Measurements from ENCODE around the gene PI16.

PI16 gene

DNA sequence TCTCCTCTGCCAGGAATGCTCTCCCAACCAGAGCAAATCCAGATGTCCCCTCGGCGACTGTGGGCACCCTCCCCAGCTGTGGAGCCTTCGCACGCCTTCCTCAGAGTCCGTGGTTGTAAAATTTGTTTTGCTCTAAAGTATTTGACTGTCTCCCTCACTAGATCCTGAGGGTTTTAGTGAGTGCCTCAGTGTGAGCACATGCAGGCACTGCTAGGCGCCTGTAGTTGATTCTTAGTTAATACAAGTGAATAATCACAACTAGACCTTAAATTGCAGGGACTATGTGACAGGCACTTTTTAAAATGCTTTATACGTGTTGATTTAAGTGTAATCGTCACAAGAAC, 32.1 kb downstream of the PI16 start:
- TF ChIP-seq SIN3A (IDR thresholded peaks at IDR 0.05; ENCODE audit: borderline replicate concordance, insufficient read depth, low read length) (no peak), FOXP2 (optimal IDR thresholded peaks at IDR 0.05; ENCODE audit: borderline replicate concordance, extremely low read depth, extremely low read length, insufficient read depth) (no peak), POLR2AphosphoS5 (IDR thresholded peaks at IDR 0.05; ENCODE audit: low read depth, low read length) (no peak), TAF1 (IDR thresholded peaks at IDR 0.05; ENCODE audit: borderline replicate concordance, insufficient read depth, low read length) (no peak)
- TF ChIP-seq, protein P1, sequence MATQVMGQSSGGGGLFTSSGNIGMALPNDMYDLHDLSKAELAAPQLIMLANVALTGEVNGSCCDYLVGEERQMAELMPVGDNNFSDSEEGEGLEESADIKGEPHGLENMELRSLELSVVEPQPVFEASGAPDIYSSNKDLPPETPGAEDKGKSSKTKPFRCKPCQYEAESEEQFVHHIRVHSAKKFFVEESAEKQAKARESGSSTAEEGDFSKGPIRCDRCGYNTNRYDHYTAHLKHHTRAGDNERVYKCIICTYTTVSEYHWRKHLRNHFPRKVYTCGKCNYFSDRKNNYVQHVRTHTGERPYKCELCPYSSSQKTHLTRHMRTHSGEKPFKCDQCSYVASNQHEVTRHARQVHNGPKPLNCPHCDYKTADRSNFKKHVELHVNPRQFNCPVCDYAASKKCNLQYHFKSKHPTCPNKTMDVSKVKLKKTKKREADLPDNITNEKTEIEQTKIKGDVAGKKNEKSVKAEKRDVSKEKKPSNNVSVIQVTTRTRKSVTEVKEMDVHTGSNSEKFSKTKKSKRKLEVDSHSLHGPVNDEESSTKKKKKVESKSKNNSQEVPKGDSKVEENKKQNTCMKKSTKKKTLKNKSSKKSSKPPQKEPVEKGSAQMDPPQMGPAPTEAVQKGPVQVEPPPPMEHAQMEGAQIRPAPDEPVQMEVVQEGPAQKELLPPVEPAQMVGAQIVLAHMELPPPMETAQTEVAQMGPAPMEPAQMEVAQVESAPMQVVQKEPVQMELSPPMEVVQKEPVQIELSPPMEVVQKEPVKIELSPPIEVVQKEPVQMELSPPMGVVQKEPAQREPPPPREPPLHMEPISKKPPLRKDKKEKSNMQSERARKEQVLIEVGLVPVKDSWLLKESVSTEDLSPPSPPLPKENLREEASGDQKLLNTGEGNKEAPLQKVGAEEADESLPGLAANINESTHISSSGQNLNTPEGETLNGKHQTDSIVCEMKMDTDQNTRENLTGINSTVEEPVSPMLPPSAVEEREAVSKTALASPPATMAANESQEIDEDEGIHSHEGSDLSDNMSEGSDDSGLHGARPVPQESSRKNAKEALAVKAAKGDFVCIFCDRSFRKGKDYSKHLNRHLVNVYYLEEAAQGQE (IDR thresholded peaks at IDR 0.05; ENCODE audit: insufficient read depth in 1 of 2, low read depth in 2 of 2, low read length in 2 of 2) = no peak

DNA sequence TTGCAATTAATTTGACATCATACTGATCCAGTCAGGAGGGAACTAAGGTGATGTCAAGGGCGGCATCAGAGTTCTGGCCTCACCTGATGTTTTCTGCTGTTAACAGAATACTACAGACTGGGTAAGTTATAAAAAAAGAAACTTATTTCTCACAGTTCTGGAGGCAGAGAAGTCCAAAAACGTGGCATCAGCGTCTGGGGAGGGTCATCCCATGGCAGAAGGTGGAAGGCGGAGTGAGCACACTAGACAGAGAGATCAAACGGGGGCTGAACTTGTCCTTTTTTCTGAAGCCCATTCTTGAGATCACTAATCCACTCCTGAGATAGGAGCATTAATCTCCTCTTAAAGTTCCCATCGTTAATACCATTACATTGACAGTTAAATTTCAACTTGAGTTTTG, 34.7 kb downstream of the PI16 start:
- TF ChIP-seq FOXP2 (optimal IDR thresholded peaks at IDR 0.05; ENCODE audit: borderline replicate concordance, extremely low read depth, extremely low read length, insufficient read depth) (no peak), SIN3A (IDR thresholded peaks at IDR 0.05; ENCODE audit: borderline replicate concordance, insufficient read depth, low read length) (no peak), POLR2AphosphoS5 (IDR thresholded peaks at IDR 0.05; ENCODE audit: low read depth, low read length) (no peak), TAF1 (IDR thresholded peaks at IDR 0.05; ENCODE audit: borderline replicate concordance, insufficient read depth, low read length) (no peak)
- TF ChIP-seq, protein P1 (IDR thresholded peaks at IDR 0.05; ENCODE audit: insufficient read depth in 1 of 2, low read depth in 2 of 2, low read length in 2 of 2) = no peak

DNA sequence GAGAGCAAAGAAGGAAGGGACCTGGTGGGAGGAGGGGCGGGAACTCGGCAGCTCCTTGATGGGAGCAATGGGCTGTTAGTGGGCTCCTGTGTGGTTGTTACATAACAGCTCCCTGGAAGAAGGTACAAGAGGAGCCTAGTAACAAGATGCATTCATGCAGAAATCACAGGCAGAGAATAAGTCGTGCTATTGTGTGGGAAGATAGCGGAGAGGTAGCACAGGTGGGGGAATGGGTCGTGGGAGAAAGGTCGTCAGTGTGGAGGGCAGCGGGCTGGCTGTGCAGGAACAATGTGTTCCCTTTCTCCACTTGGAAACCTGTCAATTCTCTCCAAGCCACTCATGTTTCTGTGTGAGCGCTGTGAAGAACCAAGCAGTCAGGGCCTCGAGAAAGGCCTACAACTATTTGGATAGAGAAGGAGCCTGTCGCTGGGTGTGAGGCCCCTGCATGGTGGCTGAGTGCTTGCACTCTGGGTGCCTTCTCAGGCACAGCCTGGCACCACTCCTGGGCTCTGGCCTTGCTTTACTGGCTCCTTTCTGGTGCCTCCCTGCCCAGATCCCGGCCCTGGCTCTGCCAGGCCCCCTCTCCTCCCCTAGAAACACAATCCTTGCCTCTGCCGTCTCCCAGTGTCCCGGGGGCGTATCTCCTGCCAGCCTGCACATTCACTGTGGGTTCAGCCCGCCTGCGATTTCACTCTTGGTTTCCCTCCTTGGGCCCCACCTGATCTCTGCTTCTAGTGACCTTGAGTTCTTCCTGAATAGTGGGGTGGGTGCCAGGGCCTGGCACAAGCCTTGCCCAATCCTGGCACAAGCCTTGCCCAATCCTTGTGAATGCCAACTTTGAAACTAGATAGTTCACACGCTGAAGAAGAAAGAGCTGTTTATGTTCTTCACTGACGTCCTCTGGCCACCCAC, 43.5 kb downstream of the PI16 start:
- TF ChIP-seq FOXP2 (optimal IDR thresholded peaks at IDR 0.05; ENCODE audit: borderline replicate concordance, extremely low read depth, extremely low read length, insufficient read depth) = no peak
- no peak for TF ChIP-seq SIN3A (IDR thresholded peaks at IDR 0.05; ENCODE audit: borderline replicate concordance, insufficient read depth, low read length)
- TF ChIP-seq, protein P1 (IDR thresholded peaks at IDR 0.05; ENCODE audit: insufficient read depth in 1 of 2, low read depth in 2 of 2, low read length in 2 of 2) = no peak
- no peak for TF ChIP-seq POLR2AphosphoS5 (IDR thresholded peaks at IDR 0.05; ENCODE audit: low read depth, low read length)
- no peak for TF ChIP-seq TAF1 (IDR thresholded peaks at IDR 0.05; ENCODE audit: borderline replicate concordance, insufficient read depth, low read length)

DNA sequence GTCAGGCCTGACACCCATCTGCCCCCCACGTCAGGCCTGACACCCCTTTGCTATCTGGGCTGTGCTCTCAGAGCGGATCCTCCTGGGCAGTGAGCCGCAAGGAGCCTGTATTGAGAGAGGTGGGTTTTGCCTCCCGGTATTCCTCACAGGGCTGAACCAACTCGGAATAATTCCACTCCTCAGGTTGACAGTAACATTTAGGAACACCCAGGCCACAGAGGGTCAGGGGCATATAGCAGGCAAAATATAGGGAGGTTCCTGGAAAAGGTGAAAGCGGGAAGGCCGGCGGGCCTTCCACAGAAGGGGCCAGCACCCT, 44.1 kb downstream of the PI16 start:
- TF ChIP-seq, protein P1 (IDR thresholded peaks at IDR 0.05; ENCODE audit: insufficient read depth in 1 of 2, low read depth in 2 of 2, low read length in 2 of 2) = no peak
- TF ChIP-seq SIN3A (IDR thresholded peaks at IDR 0.05; ENCODE audit: borderline replicate concordance, insufficient read depth, low read length) = no peak
- TF ChIP-seq POLR2AphosphoS5 (IDR thresholded peaks at IDR 0.05; ENCODE audit: low read depth, low read length) = no peak
- no peak for TF ChIP-seq FOXP2 (optimal IDR thresholded peaks at IDR 0.05; ENCODE audit: borderline replicate concordance, extremely low read depth, extremely low read length, insufficient read depth)
- TF ChIP-seq TAF1 (IDR thresholded peaks at IDR 0.05; ENCODE audit: borderline replicate concordance, insufficient read depth, low read length) = no peak
